A549 (cell line): ENCODE measurements around the gene ANKRD1. TPM values are rescaled to one million over a fixed set of nuclear protein-coding genes. Genes with fewer than 3 reads are reported as not detected.

Experiments used
- ATAC-seq, 2 experiments: fragments of 200-7000 bp in 1 of 2; fragments of >200 bp in 1 of 2; cut with Nextera tagmentation in 1 of 2; cut with Tn5 transposase in 1 of 2; 3 replicates each; pipeline versions ENCODE4 v1.8.0 to v1.9.1; 2018 to 2020; ENCODE audit warnings: mild to moderate bottlenecking in 1 of 2, moderate library complexity in 1 of 2
- CTCF ChIA-PET: fragments of 300-600 bp; sonication (Branson Sonifier 250); formaldehyde crosslinking; extraction: SDS; loops from one replicate; lab custom pipeline; 2021; ENCODE audit warnings: antibody characterized with exemption, inconsistent platforms; lab: Yijun Ruan, JAX
- POLR2A ChIA-PET: fragments of 350-600 bp; formaldehyde crosslinking; extraction: SDS; loops from one replicate; lab custom pipeline; 2021; ENCODE audit warnings: antibody characterized with exemption, inconsistent platforms; lab: Yijun Ruan, JAX
- DNase-seq, 2 experiments: peaks; one replicate each; pipeline versions ENCODE4 v3.0.0 to v3.0.0-alpha.2; 2011 to 2016; ENCODE audit warnings: low read depth in 1 of 2, low spot score in 1 of 2
- FAIRE-seq: peaks from 2 replicates; lab custom pipeline; 2011; peaks lifted over from hg19 to GRCh38; lab: Jason Lieb, UNC
- H3K27ac ChIP-seq, 2 experiments: fragments of >200 bp; sonication (Bioruptor Twin); formaldehyde crosslinking; 3 replicates each; pipeline ENCODE4 v1.5.1; 2016 to 2017
- H3K4me1 ChIP-seq: fragments of >200 bp; sonication (Bioruptor Twin); formaldehyde crosslinking; 3 replicates; pipeline ENCODE4 v1.6.1; 2016
- H3K4me2 ChIP-seq: fragments of >200 bp; sonication (Bioruptor Twin); formaldehyde crosslinking; 3 replicates; pipeline ENCODE4 v1.6.1; 2016
- H3K4me3 ChIP-seq: fragments of >200 bp; sonication (Bioruptor Twin); formaldehyde crosslinking; 3 replicates; pipeline ENCODE4 v1.5.1; 2016
- H3K9me3 ChIP-seq: fragments of >200 bp; sonication (Bioruptor Twin); formaldehyde crosslinking; 3 replicates; pipeline ENCODE4 v1.6.1; 2016
- CBX8 ChIP-seq: fragments of 200-600 bp; sonication (generic); IDR thresholded peaks from 2 replicates; pipeline ENCODE4 v1.6.1; 2016
- EHF ChIP-seq: fragments of 250-450 bp; sonication (Bioruptor Pico); IDR thresholded peaks from 2 replicates; pipeline ENCODE4 v1.5.0; 2020; ENCODE audit warnings: mild to moderate bottlenecking
- EP300 ChIP-seq, 2 experiments: fragments of >200 bp; sonication (Bioruptor Twin); formaldehyde crosslinking; IDR thresholded peaks; 2 replicates in 1 of 2; 3 replicates in 1 of 2; pipeline ENCODE4 v1.6.1; 2016 to 2017
- ESRRA ChIP-seq: fragments of 150-350 bp; IDR thresholded peaks from 2 replicates; pipeline ENCODE4 v1.6.1; 2014; ENCODE audit warnings: mild to moderate bottlenecking, low read length, borderline replicate concordance
- FOSB ChIP-seq: fragments of 250-450 bp; sonication (Bioruptor Pico); IDR thresholded peaks from 2 replicates; pipeline ENCODE4 v1.5.0; 2020; ENCODE audit warnings: mild to moderate bottlenecking, moderate library complexity
- HDAC2 ChIP-seq: fragments of 200-600 bp; sonication (generic); IDR thresholded peaks from 2 replicates; pipeline ENCODE4 v1.6.1; 2016
- HEYL ChIP-seq: fragments of 250-450 bp; sonication (Bioruptor Pico); IDR thresholded peaks from 2 replicates; pipeline ENCODE4 v1.8.0; 2021; ENCODE audit warnings: mild to moderate bottlenecking, moderate library complexity
- JUNB ChIP-seq: fragments of >200 bp; sonication (Bioruptor Twin); formaldehyde crosslinking; IDR thresholded peaks from 2 replicates; pipeline ENCODE4 v1.6.1; 2016
- KDM5A ChIP-seq: fragments of 200-600 bp; sonication (generic); IDR thresholded peaks from 2 replicates; pipeline ENCODE4 v1.6.1; 2016; ENCODE audit warnings: antibody characterized with exemption, mild to moderate bottlenecking
- MAFK ChIP-seq: fragments of 450-650 bp; IDR thresholded peaks from 2 replicates; pipeline ENCODE4 v1.6.1; 2014; ENCODE audit not compliant: partially characterized antibody
- MYC ChIP-seq: IDR thresholded peaks from 2 replicates; pipeline ENCODE4 v1.6.1; 2012; ENCODE audit warnings: mild to moderate bottlenecking, inconsistent platforms, low read length, improper control_type of control experiment, borderline replicate concordance
- PHF8 ChIP-seq: fragments of 200-600 bp; sonication (generic); IDR thresholded peaks from 2 replicates; pipeline ENCODE4 v1.6.1; 2016; ENCODE audit warnings: low read depth, mild to moderate bottlenecking, antibody characterized with exemption, moderate library complexity, borderline replicate concordance
- POLR2AphosphoS2 ChIP-seq: conservative IDR thresholded peaks from 2 replicates; pipeline ENCODE4 v1.6.1; 2012; ENCODE audit warnings: low read length, improper control_type of control experiment, inconsistent platforms
- RAD21 ChIP-seq, 2 experiments: fragments of >200 bp in 1 of 2; sonication (Bioruptor Twin) in 1 of 2; formaldehyde crosslinking in 1 of 2; IDR thresholded peaks in 1 of 2; conservative IDR thresholded peaks in 1 of 2; 2 replicates in 1 of 2; 3 replicates in 1 of 2; pipeline ENCODE4 v1.6.1; 2012 to 2018; ENCODE audit warnings: inconsistent platforms in 1 of 2
- RARB ChIP-seq: fragments of 250-450 bp; sonication (Bioruptor Pico); IDR thresholded peaks from 2 replicates; pipeline ENCODE4 v1.8.0; 2021; ENCODE audit warnings: mild to moderate bottlenecking, moderate library complexity
- SMC3 ChIP-seq: fragments of >200 bp; sonication (Bioruptor Twin); formaldehyde crosslinking; IDR thresholded peaks from 3 replicates; pipeline ENCODE4 v1.6.1; 2018; ENCODE audit warnings: inconsistent platforms
- ZFP36 ChIP-seq: fragments of 450-650 bp; IDR thresholded peaks from 2 replicates; pipeline ENCODE4 v1.6.1; 2014; ENCODE audit warnings: borderline replicate concordance; ENCODE audit not compliant: partially characterized antibody
- WGBS: methylation state at CpG from one replicate; pipeline ENCODE4 v1.1.6; 2017; ENCODE audit errors: missing lambda C conversion rate; 5-methylcytosine and 5-hydroxymethylcytosine counted together
- polyA plus RNA-seq, 4 experiments: library from polyadenylated mRNA; depleted of rRNA in 3 of 4; stranded (reverse); fragments of >200 nt; fragmentation: RNase III in 1 of 4; extraction: RNeasy Plus Mini Kit Qiagen cat#74134 plus additional on column Dnase treatment in 1 of 4; gene quantifications; 2 replicates in 3 of 4; 3 replicates in 1 of 4; pipeline ENCODE4 v1.2.3, GENCODE V29; 2011 to 2017
- TF ChIP-seq, protein P1 (sequence below): fragments of >200 bp; sonication (Bioruptor Twin); formaldehyde crosslinking; IDR thresholded peaks from 3 replicates; pipeline ENCODE4 v1.6.1; 2016
- TF ChIP-seq, protein P2 (sequence below): fragments of 200-600 bp; sonication (generic); IDR thresholded peaks from 2 replicates; pipeline ENCODE4 v1.6.1; 2016; ENCODE audit warnings: antibody characterized with exemption, mild to moderate bottlenecking, moderate library complexity
- TF ChIP-seq, protein P3 (sequence below): IDR thresholded peaks from 2 replicates; pipeline ENCODE4 v1.6.1; 2012
- TF ChIP-seq, protein P4 (sequence below): fragments of >200 bp; sonication (Bioruptor Twin); formaldehyde crosslinking; IDR thresholded peaks from 3 replicates; pipeline ENCODE4 v1.5.1; 2016

ANKRD1 gene
- polyA plus RNA-seq, 2 of the 4 experiments (the other 2 are of a cell fraction): 10.7 to 17.1 TPM

- TF ChIP-seq, protein P1, sequence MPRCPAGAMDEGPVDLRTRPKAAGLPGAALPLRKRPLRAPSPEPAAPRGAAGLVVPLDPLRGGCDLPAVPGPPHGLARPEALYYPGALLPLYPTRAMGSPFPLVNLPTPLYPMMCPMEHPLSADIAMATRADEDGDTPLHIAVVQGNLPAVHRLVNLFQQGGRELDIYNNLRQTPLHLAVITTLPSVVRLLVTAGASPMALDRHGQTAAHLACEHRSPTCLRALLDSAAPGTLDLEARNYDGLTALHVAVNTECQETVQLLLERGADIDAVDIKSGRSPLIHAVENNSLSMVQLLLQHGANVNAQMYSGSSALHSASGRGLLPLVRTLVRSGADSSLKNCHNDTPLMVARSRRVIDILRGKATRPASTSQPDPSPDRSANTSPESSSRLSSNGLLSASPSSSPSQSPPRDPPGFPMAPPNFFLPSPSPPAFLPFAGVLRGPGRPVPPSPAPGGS: no peak
- TF ChIP-seq CBX8 (no peak), JUNB (no peak), KDM5A (no peak), RARB (CRISPR knock-in tag) (no peak), MAFK (no peak), EP300 (IDR thresholded peaks at IDR 0.05) (no peak), POLR2AphosphoS2 (no peak), HEYL (CRISPR knock-in tag) (no peak), RAD21 (conservative IDR thresholded peaks at IDR 0.05 in 1 of 2, IDR thresholded peaks at IDR 0.05 in 1 of 2) (peak; percentile 93 to 97), SMC3 (peak; percentile 94), FOSB (CRISPR knock-in tag) (peak; percentile 23; the same call in 1 of the 2 replicates), ZFP36 (no peak), EHF (no peak), HDAC2 (no peak), PHF8 (no peak), MYC (no peak), ESRRA (no peak)
- TF ChIP-seq, protein P2, sequence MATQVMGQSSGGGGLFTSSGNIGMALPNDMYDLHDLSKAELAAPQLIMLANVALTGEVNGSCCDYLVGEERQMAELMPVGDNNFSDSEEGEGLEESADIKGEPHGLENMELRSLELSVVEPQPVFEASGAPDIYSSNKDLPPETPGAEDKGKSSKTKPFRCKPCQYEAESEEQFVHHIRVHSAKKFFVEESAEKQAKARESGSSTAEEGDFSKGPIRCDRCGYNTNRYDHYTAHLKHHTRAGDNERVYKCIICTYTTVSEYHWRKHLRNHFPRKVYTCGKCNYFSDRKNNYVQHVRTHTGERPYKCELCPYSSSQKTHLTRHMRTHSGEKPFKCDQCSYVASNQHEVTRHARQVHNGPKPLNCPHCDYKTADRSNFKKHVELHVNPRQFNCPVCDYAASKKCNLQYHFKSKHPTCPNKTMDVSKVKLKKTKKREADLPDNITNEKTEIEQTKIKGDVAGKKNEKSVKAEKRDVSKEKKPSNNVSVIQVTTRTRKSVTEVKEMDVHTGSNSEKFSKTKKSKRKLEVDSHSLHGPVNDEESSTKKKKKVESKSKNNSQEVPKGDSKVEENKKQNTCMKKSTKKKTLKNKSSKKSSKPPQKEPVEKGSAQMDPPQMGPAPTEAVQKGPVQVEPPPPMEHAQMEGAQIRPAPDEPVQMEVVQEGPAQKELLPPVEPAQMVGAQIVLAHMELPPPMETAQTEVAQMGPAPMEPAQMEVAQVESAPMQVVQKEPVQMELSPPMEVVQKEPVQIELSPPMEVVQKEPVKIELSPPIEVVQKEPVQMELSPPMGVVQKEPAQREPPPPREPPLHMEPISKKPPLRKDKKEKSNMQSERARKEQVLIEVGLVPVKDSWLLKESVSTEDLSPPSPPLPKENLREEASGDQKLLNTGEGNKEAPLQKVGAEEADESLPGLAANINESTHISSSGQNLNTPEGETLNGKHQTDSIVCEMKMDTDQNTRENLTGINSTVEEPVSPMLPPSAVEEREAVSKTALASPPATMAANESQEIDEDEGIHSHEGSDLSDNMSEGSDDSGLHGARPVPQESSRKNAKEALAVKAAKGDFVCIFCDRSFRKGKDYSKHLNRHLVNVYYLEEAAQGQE: no peak
- TF ChIP-seq, protein P3, sequence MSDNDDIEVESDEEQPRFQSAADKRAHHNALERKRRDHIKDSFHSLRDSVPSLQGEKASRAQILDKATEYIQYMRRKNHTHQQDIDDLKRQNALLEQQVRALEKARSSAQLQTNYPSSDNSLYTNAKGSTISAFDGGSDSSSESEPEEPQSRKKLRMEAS: peak; percentile 55; the same call in 1 of the 2 replicates
- TF ChIP-seq, protein P4, sequence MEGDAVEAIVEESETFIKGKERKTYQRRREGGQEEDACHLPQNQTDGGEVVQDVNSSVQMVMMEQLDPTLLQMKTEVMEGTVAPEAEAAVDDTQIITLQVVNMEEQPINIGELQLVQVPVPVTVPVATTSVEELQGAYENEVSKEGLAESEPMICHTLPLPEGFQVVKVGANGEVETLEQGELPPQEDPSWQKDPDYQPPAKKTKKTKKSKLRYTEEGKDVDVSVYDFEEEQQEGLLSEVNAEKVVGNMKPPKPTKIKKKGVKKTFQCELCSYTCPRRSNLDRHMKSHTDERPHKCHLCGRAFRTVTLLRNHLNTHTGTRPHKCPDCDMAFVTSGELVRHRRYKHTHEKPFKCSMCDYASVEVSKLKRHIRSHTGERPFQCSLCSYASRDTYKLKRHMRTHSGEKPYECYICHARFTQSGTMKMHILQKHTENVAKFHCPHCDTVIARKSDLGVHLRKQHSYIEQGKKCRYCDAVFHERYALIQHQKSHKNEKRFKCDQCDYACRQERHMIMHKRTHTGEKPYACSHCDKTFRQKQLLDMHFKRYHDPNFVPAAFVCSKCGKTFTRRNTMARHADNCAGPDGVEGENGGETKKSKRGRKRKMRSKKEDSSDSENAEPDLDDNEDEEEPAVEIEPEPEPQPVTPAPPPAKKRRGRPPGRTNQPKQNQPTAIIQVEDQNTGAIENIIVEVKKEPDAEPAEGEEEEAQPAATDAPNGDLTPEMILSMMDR: peak; percentile 90
- Histone ChIP-seq H3K4me3 (no peak overlapping the region), H3K4me1 (peaks cover 11% of the 10 kb centered on the region; the same call in 2 of the 3 replicates), H3K4me2 (peak overlapping the region; percentile 12; the same call in 1 of the 3 replicates), H3K9me3 (no peaks in the 10 kb centered on the region), H3K27ac (peak overlapping the region; percentile 36 to 38; a peak in 3 of 6 replicates)
- FAIRE-seq (peak; percentile 23), DNase-seq (peak; percentile 51 to 79), ATAC-seq (peak; percentile 85 to 88)
- ChIA-PET POLR2A (interaction anchor here (1.2 kb wide), 2 partner anchors 19 to 252 kb away, joined by 3 to 4 read pairs; no protein-coding TSS in a partner anchor), CTCF (interaction anchor here (0.6 to 4.3 kb wide), 63 partner anchors 9 to 1120 kb away, joined by 3 to 57 read pairs (median 4); partner anchors contain the start of gene ANKRD1)
- WGBS: 44% methylated on average over 12 of the region's 12 CpGs
Measured at GRCh38 chr10:90911133-90912051, 9.5 kb downstream of the ANKRD1 start.
